AG10803 (cell line): ENCODE data around the gene SLC39A1.
"Not testable (repeated sequence)": the region's sequence is repeated elsewhere in the genome, so short reads cannot be mapped to it uniquely, and the experiment has no call there.

ENCODE experiments used
- DNase-seq: peaks from one replicate; pipeline ENCODE4 v3.0.0; 2010; ENCODE audit warnings: low read depth
- H3K4me3 ChIP-seq: 2 replicates; pipeline ENCODE4 v1.5.1; 2011; ENCODE audit warnings: mild to moderate bottlenecking, low read length, control low read depth
- CTCF ChIP-seq: conservative IDR thresholded peaks from 2 replicates; pipeline ENCODE4 v1.5.1; 2011; ENCODE audit warnings: mild to moderate bottlenecking, low read length, control low read depth, inconsistent platforms

Gene SLC39A1

GRCh38 chr1:153916297-153916696 lies 47.0 kb downstream of the SLC39A1 start:
- DNase-seq: no peak
- no peak for TF ChIP-seq CTCF
- H3K4me3 ChIP-seq: no peak overlapping the region

GRCh38 chr1:153912349-153912748 lies 51.0 kb downstream of the SLC39A1 start:
- H3K4me3 ChIP-seq: no peak overlapping the region
- DNase-seq: no peak
- no peak for TF ChIP-seq CTCF

- not testable (repeated sequence) for DNase-seq, H3K4me3 ChIP-seq
Observed at GRCh38 chr1:153910560-153910959, 52.8 kb downstream of the SLC39A1 start.
